Astrocyte of the spinal cord (primary cell): ENCODE results near the gene FHIT.

Source experiments
- DNase-seq: peaks from one replicate; pipeline ENCODE4 v3.0.0; 2011; ENCODE audit warnings: low read depth, low spot score
- H3K4me3 ChIP-seq: 2 replicates; pipeline ENCODE4 v1.5.1; 2011; ENCODE audit warnings: low read depth, mild to moderate bottlenecking, low read length, moderate library complexity
- CTCF ChIP-seq: IDR thresholded peaks from 2 replicates; pipeline ENCODE4 v1.5.1; 2012; ENCODE audit warnings: low read depth, mild to moderate bottlenecking, low read length, inconsistent platforms
- in situ Hi-C: cut with HindIII; loops from 2 replicates; pipeline ENCODE4 v1.10.0; 2017; ENCODE audit warnings: low sequenced_read_pairs

Gene FHIT

GRCh38 chr3:60594025-60594424 lies 657.2 kb downstream of the FHIT start:
- TF ChIP-seq CTCF = no peak
- in situ Hi-C loops = no loop called here
- H3K4me3 ChIP-seq = no peak overlapping the region
- peak; percentile 46 for DNase-seq

- DNase-seq = no peak
- in situ Hi-C loops = no loop called here
- H3K4me3 ChIP-seq = no peak overlapping the region
- no peak for TF ChIP-seq CTCF
Observed at GRCh38 chr3:60591267-60591666, 660.0 kb downstream of the FHIT start.

- in situ Hi-C loops = no loop called here
Observed at GRCh38 chr3:60588806-60589205, 662.4 kb downstream of the FHIT start.

GRCh38 chr3:60585918-60586317 lies 665.3 kb downstream of the FHIT start:
- no peak overlapping the region for H3K4me3 ChIP-seq
- in situ Hi-C loops = no loop called here
- no peak for DNase-seq
- no peak for TF ChIP-seq CTCF

More at GRCh38 chr3:60588806-60589205, 662.4 kb downstream of the FHIT start:
- no peak for TF ChIP-seq CTCF
- no peak overlapping the region for H3K4me3 ChIP-seq
- peak; percentile 61 for DNase-seq

- DNase-seq = peak; percentile 11
- H3K4me3 ChIP-seq = no peak overlapping the region
- TF ChIP-seq CTCF = no peak
- in situ Hi-C loops = no loop called here
Observed at GRCh38 chr3:60584250-60584649, 667.0 kb downstream of the FHIT start.

- peak; percentile 23 for TF ChIP-seq CTCF
- in situ Hi-C loops = no loop called here
- DNase-seq = peak; percentile 24
- H3K4me3 ChIP-seq = no peak overlapping the region
Observed at GRCh38 chr3:60582288-60582687, 669.0 kb downstream of the FHIT start.

- no peak overlapping the region for H3K4me3 ChIP-seq
- DNase-seq = no peak
- in situ Hi-C loops = no loop called here
- no peak for TF ChIP-seq CTCF
Observed at GRCh38 chr3:60580809-60581208, 670.4 kb downstream of the FHIT start.
